Endothelial cell (in vitro differentiated cells): ENCODE results near the gene RHCE. TPM values are rescaled to one million over a fixed set of nuclear protein-coding genes. Genes with fewer than 3 reads are reported as not detected.

ENCODE experiments used
- DNase-seq: peaks from one replicate; pipeline ENCODE4 v3.0.0; 2021; ENCODE audit warnings: low spot score
- H3K27ac Mint-ChIP-seq: one replicate; pipeline ENCODE4 v1.8.0; 2021; ENCODE audit warnings: mixed read lengths, inconsistent platforms; ENCODE audit not compliant: unreplicated experiment
- H3K27me3 Mint-ChIP-seq: one replicate; pipeline ENCODE4 v1.8.0; 2021; ENCODE audit warnings: mild to moderate bottlenecking, moderate library complexity, mixed read lengths, inconsistent platforms; ENCODE audit not compliant: unreplicated experiment
- H3K36me3 Mint-ChIP-seq: one replicate; pipeline ENCODE4 v1.8.0; 2021; ENCODE audit warnings: mild to moderate bottlenecking, low read depth, mixed read lengths, inconsistent platforms; ENCODE audit not compliant: unreplicated experiment
- H3K4me1 Mint-ChIP-seq: one replicate; pipeline ENCODE4 v1.8.0; 2021; ENCODE audit warnings: mild to moderate bottlenecking, mixed read lengths, inconsistent platforms; ENCODE audit not compliant: unreplicated experiment
- H3K4me3 Mint-ChIP-seq: one replicate; pipeline ENCODE4 v1.8.0; 2021; ENCODE audit warnings: mild to moderate bottlenecking, mixed read lengths, inconsistent platforms; ENCODE audit not compliant: unreplicated experiment
- H3K9me3 Mint-ChIP-seq: one replicate; pipeline ENCODE4 v1.8.0; 2021; ENCODE audit warnings: mixed read lengths, inconsistent platforms; ENCODE audit not compliant: unreplicated experiment
- total RNA-seq: library from RNA; stranded (reverse); fragmentation: NEBNext Ultra II Directional; extraction: Animal tissue kit (Norgen Biotek cat#: 25700); gene quantifications from one replicate; pipeline ENCODE4 v1.2.1, GENCODE V29; 2021; ENCODE audit not compliant: unreplicated experiment
- TF ChIP-seq, protein P1 (sequence below): fragments of 200-600 bp; sonication (generic); IDR thresholded peaks from one replicate; pipeline ENCODE4 v1.5.0; 2021; ENCODE audit warnings: antibody characterized with exemption; ENCODE audit not compliant: unreplicated experiment

RHCE gene
- total RNA-seq, 1 donor from 2014 or later: 2.4 TPM

DNA sequence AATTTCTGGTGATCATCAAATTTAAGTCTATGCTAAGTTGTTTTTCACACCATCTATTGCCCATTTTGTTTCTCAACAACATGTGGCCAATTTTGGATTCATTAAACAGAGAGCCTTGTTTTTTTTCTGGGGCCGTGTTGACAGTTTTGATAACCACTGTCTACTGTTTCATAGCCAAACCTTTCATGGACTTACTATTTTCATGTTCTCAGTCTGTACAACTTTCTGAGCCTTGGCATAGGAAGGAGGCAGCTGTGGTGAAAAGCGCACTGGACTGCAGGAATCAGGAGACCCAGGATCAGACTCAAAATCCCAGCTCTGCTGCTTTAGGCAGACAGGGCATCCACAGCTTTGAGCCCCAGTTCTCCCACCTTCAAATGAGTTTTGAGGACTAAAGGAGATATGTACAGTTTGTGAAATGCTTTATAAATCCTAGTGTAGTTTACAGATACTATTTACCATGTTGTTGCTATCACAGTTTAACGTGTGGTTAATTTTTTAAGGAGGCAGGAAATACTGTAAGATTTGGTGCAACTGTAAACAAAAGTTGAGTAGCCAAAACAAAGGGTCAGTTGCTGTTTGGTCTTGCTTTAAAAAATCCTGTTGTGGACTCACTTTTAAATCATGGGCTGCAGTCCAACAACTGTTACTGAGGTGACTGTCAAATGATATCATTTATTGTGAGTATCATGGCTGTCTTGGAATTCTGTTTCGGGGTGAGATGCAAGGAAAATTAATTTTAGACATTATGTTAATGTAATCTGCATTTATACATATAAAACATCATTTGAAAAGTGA, 13.0 kb upstream of the RHCE start:
- Mint-ChIP-seq H3K27ac (peak overlapping the region; percentile 64), H3K4me3 (no peak overlapping the region), H3K4me1 (peaks cover 56% of the 10 kb centered on the region), H3K27me3 (peaks cover 2% of the 10 kb centered on the region), H3K9me3 (no peaks in the 10 kb centered on the region), H3K36me3 (no peaks in the 10 kb centered on the region)
- TF ChIP-seq, protein P1, sequence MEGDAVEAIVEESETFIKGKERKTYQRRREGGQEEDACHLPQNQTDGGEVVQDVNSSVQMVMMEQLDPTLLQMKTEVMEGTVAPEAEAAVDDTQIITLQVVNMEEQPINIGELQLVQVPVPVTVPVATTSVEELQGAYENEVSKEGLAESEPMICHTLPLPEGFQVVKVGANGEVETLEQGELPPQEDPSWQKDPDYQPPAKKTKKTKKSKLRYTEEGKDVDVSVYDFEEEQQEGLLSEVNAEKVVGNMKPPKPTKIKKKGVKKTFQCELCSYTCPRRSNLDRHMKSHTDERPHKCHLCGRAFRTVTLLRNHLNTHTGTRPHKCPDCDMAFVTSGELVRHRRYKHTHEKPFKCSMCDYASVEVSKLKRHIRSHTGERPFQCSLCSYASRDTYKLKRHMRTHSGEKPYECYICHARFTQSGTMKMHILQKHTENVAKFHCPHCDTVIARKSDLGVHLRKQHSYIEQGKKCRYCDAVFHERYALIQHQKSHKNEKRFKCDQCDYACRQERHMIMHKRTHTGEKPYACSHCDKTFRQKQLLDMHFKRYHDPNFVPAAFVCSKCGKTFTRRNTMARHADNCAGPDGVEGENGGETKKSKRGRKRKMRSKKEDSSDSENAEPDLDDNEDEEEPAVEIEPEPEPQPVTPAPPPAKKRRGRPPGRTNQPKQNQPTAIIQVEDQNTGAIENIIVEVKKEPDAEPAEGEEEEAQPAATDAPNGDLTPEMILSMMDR: no peak
- DNase-seq: no peak

DNA sequence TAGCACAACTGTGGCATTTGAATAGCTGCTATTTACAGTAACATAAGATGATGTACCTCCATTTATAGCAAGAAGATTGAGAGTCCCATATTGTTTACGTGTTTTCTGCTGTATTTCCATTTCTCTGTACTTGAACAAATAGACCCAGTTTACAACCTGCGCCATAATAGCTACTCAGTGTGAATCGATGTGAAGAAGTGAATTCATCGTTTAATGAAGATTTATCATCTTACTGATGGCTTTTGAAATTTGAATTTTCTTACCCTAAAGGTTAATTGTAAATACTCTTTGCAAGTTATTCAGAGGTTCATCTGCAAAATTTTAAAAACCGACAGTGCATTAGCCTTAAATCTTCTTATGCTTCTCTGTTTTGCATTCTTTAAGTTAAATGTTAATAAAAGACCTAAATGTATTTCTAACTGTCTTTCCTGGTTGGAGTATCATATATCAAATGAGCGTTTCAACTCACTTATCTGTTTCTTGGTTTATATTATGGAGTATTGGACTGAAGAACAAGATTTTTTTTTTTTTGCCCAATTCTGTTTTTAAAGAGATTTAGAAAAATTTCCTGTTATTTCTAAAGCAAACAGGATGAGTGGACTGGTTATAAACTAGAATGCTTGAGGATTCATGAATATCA, 12.2 kb upstream of the RHCE start:
- Mint-ChIP-seq H3K4me1 (peaks cover 56% of the 10 kb centered on the region), H3K27me3 (peaks cover 2% of the 10 kb centered on the region), H3K27ac (no peak overlapping the region), H3K4me3 (peak overlapping the region; percentile 95), H3K9me3 (no peaks in the 10 kb centered on the region), H3K36me3 (no peaks in the 10 kb centered on the region)
- TF ChIP-seq, protein P1: no peak
- no peak for DNase-seq

DNA sequence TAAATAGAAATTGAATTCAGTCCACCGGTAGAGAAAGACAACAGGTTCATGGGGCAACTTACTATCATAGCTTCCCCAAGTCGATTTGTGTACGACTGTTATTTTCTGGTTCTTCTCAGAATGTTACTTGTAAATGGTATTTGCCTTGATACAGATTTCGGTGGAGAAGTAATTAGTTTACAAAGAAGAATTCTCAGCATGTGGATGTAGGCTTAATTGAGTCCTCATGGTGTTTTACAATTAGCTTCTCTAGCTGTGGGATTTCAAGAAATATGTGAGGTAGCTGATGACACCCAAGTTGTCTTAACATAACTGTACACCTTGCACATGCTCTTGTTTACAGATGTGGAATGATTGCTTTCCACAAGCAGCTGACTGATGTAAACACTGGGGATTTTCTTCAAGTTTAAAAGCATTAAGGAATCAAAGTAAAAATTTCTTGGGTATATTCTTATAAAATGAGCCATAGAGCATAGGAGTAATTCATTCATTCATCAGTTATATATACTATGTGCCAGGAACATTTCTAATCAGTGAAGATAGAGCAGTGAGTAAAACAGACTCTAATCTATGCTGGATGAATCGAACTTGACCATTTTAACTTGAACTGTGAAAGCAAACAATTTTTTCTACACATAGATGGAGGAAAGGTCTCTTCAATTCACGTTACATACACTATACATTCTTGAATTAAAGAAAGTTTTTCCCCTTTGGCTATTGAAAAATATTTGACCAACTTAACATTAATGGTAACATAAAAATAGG, 11.5 kb upstream of the RHCE start:
- peaks cover 56% of the 10 kb centered on the region for H3K4me1 Mint-ChIP-seq
- H3K36me3 Mint-ChIP-seq: no peaks in the 10 kb centered on the region
- no peaks in the 10 kb centered on the region for H3K9me3 Mint-ChIP-seq
- no peak for DNase-seq
- peak overlapping the region; percentile 52 for H3K27ac Mint-ChIP-seq
- peak overlapping the region; percentile 95 for H3K4me3 Mint-ChIP-seq
- peaks cover 2% of the 10 kb centered on the region for H3K27me3 Mint-ChIP-seq
- TF ChIP-seq, protein P1: no peak

DNA sequence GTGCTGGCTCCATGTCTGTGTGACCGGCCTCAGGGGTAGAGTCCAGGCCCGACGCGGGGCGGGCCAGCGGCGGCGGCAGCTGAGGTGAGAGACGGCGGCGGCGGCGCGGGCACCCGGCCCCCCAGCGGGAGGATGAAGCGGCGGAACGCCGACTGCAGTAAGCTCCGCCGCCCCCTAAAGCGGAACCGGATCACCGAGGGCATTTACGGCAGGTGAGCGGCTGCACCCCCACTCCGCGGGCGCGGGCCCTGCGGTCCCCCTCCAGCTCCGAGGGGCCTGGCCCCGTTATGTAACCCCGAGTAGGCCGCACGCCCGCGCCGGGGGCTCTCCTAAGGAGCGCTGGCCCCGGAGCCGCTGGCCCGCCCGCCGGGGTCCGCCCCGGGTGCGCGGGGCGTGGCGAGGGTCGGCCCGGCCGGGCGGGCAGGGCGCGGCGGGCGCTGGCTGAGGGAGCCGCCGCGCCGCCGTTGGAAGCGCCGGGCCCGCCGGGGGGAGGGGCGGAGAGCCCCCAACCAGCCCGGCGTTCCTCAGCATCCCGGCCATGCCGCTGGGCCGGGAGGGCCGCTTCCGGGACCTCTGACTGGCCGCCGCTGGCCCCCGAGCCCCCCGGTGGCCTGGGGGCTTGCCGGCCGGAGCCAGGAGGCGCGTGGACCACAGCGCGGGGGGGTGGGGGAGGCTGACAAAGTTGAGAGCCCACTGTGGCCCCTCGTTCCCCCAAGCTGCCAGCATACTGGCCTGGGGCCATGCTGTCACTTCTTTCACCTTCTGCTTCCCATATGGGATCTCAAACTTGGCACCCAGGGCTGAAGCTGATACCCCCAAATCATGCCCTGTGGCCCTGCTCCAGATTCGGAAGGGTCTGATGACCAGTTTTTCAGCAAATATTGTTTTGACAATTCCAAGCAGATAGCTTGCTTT, 10.6 kb upstream of the RHCE start:
- H3K36me3 Mint-ChIP-seq: no peaks in the 10 kb centered on the region
- H3K4me1 Mint-ChIP-seq: peaks cover 55% of the 10 kb centered on the region
- H3K9me3 Mint-ChIP-seq: no peaks in the 10 kb centered on the region
- H3K4me3 Mint-ChIP-seq: peak overlapping the region; percentile 95
- no peak overlapping the region for H3K27ac Mint-ChIP-seq
- peak; percentile 57 for DNase-seq
- TF ChIP-seq, protein P1: no peak
- peaks cover 4% of the 10 kb centered on the region for H3K27me3 Mint-ChIP-seq
